Right renal cortex interstitium (tissue), 3 donors: ENCODE measurements around the gene GPR137. TPM values are rescaled to one million over a fixed set of nuclear protein-coding genes. Genes with fewer than 3 reads are reported as not detected.
A peak's percentile ranks its signal among the peaks of the same experiment; 100 is the strongest.
"Not testable (repeated sequence)": the region's sequence is repeated elsewhere in the genome, so short reads cannot be mapped to it uniquely, and the experiment has no call there.

Experiments used
- DNase-seq, 3 donors: peaks; one replicate each; pipeline ENCODE4 v3.0.0-alpha.2; 2013; ENCODE audit warnings: low read depth in 3 of 3, low spot score in 2 of 3
- polyA plus RNA-seq, 3 donors: library from polyadenylated mRNA; unstranded; fragments of 120-200 nt; gene quantifications; one replicate each; pipeline ENCODE4 v1.2.1, GENCODE V29; 2013; ENCODE audit not compliant: insufficient read length in 3 of 3

The GPR137 gene
- polyA plus RNA-seq, result 10 to 100 TPM; 20.4 to 29.6 (median 26.5) TPM

GRCh38 chr11:64284962-64285884 is at the start of gene GPR137:
Gene GPR137 (plus strand): TSS chr11:64285848. CDS start chr11:64286525, 677 bp downstream.
- DNase-seq, result peak in 2 of 3 donors; percentile 71 to 76

DNA sequence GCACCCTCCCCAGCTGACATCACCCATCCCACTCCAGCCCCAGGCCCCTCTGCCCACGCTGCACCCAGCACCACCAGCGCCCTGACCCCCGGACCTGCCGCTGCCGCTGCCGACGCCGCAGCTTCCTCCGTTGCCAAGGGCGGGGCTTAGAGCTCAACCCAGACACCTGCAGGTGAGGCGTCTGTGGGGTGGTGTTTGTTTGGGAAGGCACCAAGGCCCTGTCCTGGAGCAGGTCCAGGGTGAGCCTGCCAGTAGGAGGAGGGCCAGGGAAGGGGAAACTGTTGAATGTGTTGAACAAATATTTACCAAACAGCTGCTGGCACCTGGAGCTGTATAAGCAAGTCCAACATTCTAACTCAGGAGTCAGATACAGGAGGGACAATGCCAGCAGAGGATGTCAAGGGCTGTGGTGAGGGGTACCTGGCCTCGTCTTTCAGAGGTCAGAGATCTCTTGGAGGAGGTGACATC is 48.1 kb upstream of the GPR137 start:
- no peak for DNase-seq

- no peak for DNase-seq
Measured at GRCh38 chr11:64238076-64238475, 47.6 kb upstream of the GPR137 start.

- DNase-seq, result no peak
Measured at GRCh38 chr11:64238999-64239398, 46.6 kb upstream of the GPR137 start.

- DNase-seq, result no peak
Measured at GRCh38 chr11:64239662-64240434, 45.8 kb upstream of the GPR137 start.

DNA sequence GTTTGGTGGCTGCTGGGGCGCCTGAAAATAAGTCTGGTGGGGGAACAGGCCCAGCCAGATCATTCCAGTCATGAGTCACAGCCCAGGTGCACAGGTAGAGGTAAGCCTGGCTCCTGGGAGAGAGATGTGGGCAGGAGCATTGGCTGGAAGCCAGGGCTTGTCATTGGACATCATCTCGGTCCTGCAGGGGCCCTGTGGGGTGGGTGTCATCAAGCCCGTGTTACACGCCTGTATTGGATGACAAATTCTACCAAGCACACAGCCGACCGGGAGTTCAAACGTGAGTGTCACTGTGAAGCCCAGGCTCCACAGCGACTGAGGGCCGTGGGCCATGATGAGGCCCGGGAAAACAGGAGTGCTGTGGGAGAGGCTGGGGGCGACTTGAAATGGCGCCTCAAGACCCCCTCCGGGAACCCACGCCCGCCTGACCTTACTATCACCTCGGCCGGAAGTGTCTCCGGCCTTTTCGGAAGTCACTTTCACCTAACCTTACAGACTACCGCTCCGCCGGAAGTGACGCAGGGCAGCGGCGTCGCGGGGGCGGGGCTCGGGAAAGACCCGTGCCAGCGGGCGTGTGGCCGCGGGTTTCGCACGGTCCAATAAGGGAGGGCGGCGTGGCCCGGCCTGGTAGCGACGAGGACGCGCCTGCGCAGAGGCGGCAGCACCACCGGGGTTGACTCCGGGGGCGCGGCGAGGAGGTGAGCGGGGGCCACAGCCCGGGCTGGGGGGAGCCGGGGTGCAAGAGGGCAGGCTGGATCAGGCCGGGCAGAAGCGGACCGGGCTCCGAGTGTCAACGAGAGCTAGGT is 45.0 kb upstream of the GPR137 start, which contains the start of gene FKBP2:
Gene FKBP2, plus strand, starts transcription at position 661 of the 806 bp plus-strand sequence. CDS start 1,293 bp downstream, outside the sequence.
- DNase-seq, result peak; percentile 88 to 93 (median 92)

- DNase-seq, result peak in 2 of 3 donors; percentile 96 to 97
Measured at GRCh38 chr11:64241241-64241490, 44.5 kb upstream of the GPR137 start.

DNA sequence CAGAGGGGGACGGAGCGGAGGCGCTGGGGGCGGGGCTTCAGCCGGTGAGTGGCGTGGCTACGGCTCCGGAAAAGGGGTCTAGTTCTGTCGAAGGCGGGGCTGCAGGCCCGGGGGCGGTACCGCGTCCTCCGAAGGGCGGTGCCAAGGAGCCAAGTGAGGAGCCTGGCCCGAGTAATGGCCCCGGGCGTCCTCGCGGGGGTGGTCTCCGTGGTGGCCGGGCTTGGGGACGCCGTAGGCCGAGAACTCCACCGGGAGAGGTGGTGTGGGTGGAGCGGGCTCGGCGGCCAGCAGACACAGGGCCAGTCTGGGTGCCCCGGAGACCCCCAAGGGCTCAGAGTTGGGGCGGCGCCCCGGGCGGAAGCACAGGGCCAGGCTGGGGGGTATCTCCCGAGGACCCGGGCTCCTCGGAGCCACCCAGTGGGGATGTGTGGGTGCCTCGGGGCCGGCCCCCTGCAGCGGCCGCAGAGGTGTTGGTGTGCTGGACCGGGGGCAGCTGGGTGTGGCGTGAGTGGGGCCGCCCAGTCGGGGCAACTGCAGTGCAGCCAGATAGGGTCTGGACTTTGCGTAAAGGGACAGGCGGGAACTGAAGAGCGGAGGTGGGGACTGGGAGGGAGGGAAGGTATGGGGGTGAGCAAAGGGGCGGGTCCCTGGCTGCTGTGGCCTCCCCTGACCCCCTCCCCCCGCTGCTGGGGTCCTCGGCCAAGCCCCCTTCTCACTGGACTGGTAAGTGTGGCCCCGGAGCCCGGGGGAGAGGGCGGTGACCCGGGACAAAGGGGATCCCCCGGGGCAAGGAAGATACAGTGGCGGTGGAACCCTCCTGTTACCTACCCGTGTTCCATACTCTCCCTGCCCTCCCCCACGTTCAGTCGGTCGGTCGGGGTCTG is 43.9 kb upstream of the GPR137 start:
- DNase-seq, result peak in 1 of 3 donors; percentile 94

DNA sequence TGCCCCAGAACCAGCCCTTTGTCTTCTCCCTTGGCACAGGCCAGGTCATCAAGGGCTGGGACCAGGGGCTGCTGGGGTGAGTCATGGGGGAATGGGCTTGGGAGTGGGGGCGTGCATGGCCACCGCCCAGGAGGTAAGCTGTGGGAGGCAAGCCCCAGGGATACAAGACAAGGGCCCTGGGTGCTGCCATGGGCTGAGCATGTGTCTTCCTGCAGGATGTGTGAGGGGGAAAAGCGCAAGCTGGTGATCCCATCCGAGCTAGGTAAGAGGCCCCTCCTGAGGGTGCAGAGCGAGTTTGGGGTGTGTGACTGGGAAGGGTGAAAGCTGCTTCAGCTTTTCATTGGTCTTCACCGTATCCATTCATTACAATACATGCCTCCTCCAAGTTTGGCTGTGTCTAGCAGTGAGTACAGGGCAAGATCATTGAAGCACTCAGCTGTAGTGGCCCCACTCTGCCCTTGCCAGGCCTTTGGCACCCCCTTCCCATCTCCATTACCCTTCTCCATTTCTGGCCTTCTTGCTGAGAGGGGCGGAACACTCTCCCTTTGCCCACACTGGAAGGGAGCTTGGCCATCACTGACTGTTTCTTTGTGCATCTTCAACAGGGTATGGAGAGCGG is 42.3 kb upstream of the GPR137 start:
- DNase-seq, result no peak

- no peak for DNase-seq
Measured at GRCh38 chr11:64244107-64244506, 41.5 kb upstream of the GPR137 start.

GRCh38 chr11:64244966-64245365 is 40.7 kb upstream of the GPR137 start:
- no peak for DNase-seq

DNA sequence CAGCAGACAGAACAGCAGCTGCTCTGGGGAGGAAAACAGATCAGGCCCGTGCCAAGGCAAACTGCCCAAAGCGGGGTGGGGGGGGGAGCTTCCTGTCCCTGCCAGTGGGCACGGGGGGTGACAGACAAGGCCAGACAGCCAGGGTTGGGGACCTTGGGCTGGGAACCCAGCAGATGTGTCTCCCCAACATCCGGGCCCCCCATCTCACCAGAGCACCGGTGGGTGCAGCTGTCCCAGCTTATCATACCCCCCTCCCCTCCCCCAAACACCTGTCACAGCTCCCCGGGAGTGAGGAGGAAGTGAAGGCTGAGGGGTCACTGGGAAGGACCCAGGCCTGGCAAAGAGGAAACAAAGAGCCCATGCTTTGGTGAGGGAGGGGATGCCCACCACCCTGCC is 40.2 kb upstream of the GPR137 start:
- no peak for DNase-seq

GRCh38 chr11:64245797-64246620 is 39.6 kb upstream of the GPR137 start:
- no peak for DNase-seq

DNA sequence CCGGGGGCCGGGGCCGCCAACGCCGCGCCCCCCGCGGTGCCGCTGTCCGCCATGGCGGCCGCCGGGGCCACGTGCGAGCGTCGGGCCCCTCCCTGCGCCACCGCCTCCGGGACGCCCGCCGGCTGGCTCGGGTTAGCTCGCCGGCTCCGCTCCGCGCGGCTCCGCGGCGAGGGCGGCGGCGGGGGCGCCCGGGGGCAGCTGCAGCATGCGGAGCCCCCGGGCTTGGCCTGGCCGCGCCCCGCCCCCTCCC is 39.1 kb upstream of the GPR137 start:
- DNase-seq, result not testable (repeated sequence)

GRCh38 chr11:64246871-64247728 is 38.5 kb upstream of the GPR137 start, which contains the start of gene PPP1R14B:
Gene PPP1R14B (minus strand): TSS chr11:64246943. CDS start chr11:64246673, 270 bp downstream.
- DNase-seq, result no peak

- DNase-seq, result no peak
Measured at GRCh38 chr11:64247729-64248531, 37.7 kb upstream of the GPR137 start.

DNA sequence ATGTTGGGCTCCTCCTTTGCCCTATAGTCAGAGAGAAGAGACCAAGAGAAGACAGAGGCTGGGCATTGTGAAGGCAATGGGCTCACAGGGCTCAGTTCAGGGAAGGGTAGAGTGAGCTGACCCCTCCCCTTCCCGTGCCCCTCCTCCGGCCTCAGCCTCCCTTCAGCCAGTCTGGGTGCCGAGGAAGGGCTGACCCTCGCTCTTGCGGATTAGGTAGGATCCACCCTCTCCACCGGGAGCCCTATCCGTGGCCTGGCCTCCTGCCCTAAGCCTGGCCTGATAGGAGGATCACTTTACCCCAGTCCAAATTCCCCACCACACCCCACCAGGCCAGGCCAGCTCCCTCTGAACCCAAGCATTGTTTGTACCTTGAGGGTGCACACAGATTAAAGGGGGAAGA is 37.1 kb upstream of the GPR137 start:
- no peak for DNase-seq
